Colonic mucosa (tissue), 4 donors: ENCODE data around the gene PDK2. TPM values are rescaled to one million over a fixed set of nuclear protein-coding genes. Genes with fewer than 3 reads are reported as not detected.

Source experiments
- DNase-seq: peaks from one replicate; pipeline ENCODE4 v3.0.0-alpha.2; 2020
- H3K27ac ChIP-seq: fragments of 200-600 bp; one replicate; pipeline ENCODE4 v1.8.0; 2021
- H3K27me3 ChIP-seq: fragments of 200-600 bp; one replicate; pipeline ENCODE4 v1.8.0; 2021
- H3K36me3 ChIP-seq: fragments of 200-600 bp; one replicate; pipeline ENCODE4 v1.8.0; 2021
- H3K4me1 ChIP-seq: fragments of 200-600 bp; one replicate; pipeline ENCODE4 v1.8.0; 2021; ENCODE audit warnings: mild to moderate bottlenecking
- H3K4me3 ChIP-seq: fragments of 200-600 bp; one replicate; pipeline ENCODE4 v1.8.0; 2021
- H3K9ac ChIP-seq, 2 donors: one replicate each; pipeline ENCODE4 v1.7.0; 2013; ENCODE audit warnings: control low read depth in 2 of 2, low read depth in 2 of 2, low read length in 2 of 2
- H3K9me3 ChIP-seq: fragments of 200-600 bp; one replicate; pipeline ENCODE4 v1.8.0; 2021
- CTCF ChIP-seq: fragments of 200-600 bp; IDR thresholded peaks from one replicate; pipeline ENCODE4 v1.8.0; 2022; ENCODE audit warnings: antibody characterized with exemption, mild to moderate bottlenecking
- intact Hi-C: fragments of 100-400 bp; cut with DNase I; formaldehyde crosslinking; loops from one replicate; pipeline ENCODE4 v1.14.1; 2022
- total RNA-seq, 2 donors: library from RNA; stranded (reverse); fragmentation: NEBNext Ultra II Directional in 1 of 2; extraction: Animal tissue kit (Norgen Biotek cat#: 25700) in 1 of 2; gene quantifications; one replicate each; pipeline ENCODE4 v1.2.1, GENCODE V29; 2021
- donor health status: healthy.
- donor health status: DM: no; HTN: no; CAD: no.
- donor health status: DM: no; HTN: no; CAD: no.

PDK2 gene
- total RNA-seq, 2 donors from 2014 or later, result 48.8 to 56.4 TPM

GRCh38 chr17:50135316-50136095 lies 40.4 kb downstream of the PDK2 start:
- DNase-seq, result no peak
- H3K36me3 ChIP-seq, result peaks cover 14% of the 10 kb centered on the region
- no peak overlapping the region for H3K27ac ChIP-seq
- no peaks in the 10 kb centered on the region for H3K4me1 ChIP-seq
- H3K4me3 ChIP-seq, result no peak overlapping the region
- H3K9ac ChIP-seq, result no peak overlapping the region
- intact Hi-C loops, result no loop called here
- no peaks in the 10 kb centered on the region for H3K9me3 ChIP-seq
- no peaks in the 10 kb centered on the region for H3K27me3 ChIP-seq
- no peak for TF ChIP-seq CTCF

- Histone ChIP-seq H3K27ac (no peak overlapping the region), H3K9ac (no peak overlapping the region), H3K9me3 (no peaks in the 10 kb centered on the region), H3K4me3 (no peak overlapping the region), H3K27me3 (no peaks in the 10 kb centered on the region), H3K36me3 (peaks cover 14% of the 10 kb centered on the region), H3K4me1 (no peaks in the 10 kb centered on the region)
- TF ChIP-seq CTCF, result no peak
- intact Hi-C loops, result no loop called here
- DNase-seq, result no peak
Measured at GRCh38 chr17:50136096-50136687, 41.0 kb downstream of the PDK2 start.

- no peak overlapping the region for H3K27ac ChIP-seq
- H3K4me1 ChIP-seq, result no peaks in the 10 kb centered on the region
- no peaks in the 10 kb centered on the region for H3K27me3 ChIP-seq
- TF ChIP-seq CTCF, result no peak
- intact Hi-C loops, result no loop called here
- no peak for DNase-seq
- H3K9me3 ChIP-seq, result no peaks in the 10 kb centered on the region
- no peak overlapping the region for H3K4me3 ChIP-seq
- H3K36me3 ChIP-seq, result peaks cover 14% of the 10 kb centered on the region
- no peak overlapping the region for H3K9ac ChIP-seq
Measured at GRCh38 chr17:50137042-50137441, 41.9 kb downstream of the PDK2 start.

- no peak overlapping the region for H3K4me3 ChIP-seq
- H3K4me1 ChIP-seq, result no peaks in the 10 kb centered on the region
- no peak for TF ChIP-seq CTCF
- intact Hi-C loops, result no loop called here
- DNase-seq, result no peak
- no peaks in the 10 kb centered on the region for H3K27me3 ChIP-seq
- no peaks in the 10 kb centered on the region for H3K9me3 ChIP-seq
- peaks cover 14% of the 10 kb centered on the region for H3K36me3 ChIP-seq
- H3K27ac ChIP-seq, result no peak overlapping the region
- H3K9ac ChIP-seq, result no peak overlapping the region
Measured at GRCh38 chr17:50139185-50139783, 44.1 kb downstream of the PDK2 start.

GRCh38 chr17:50139950-50140885 lies 45.1 kb downstream of the PDK2 start:
- intact Hi-C loops, result no loop called here
- Histone ChIP-seq H3K4me3 (no peak overlapping the region), H3K9ac (no peak overlapping the region), H3K4me1 (no peaks in the 10 kb centered on the region), H3K36me3 (peaks cover 14% of the 10 kb centered on the region), H3K9me3 (no peaks in the 10 kb centered on the region), H3K27ac (no peak overlapping the region), H3K27me3 (no peaks in the 10 kb centered on the region)
- TF ChIP-seq CTCF, result peak; percentile 89
- DNase-seq, result peak; percentile 88
